PFSK-1 (cell line): ENCODE results near the gene LRBA.

Experiments
- POLR2AphosphoS5 ChIP-seq: IDR thresholded peaks from 2 replicates; pipeline ENCODE4 v1.6.1; 2012; ENCODE audit warnings: low read depth, mild to moderate bottlenecking, control low read depth, low read length, moderate library complexity
- TAF1 ChIP-seq: IDR thresholded peaks from 2 replicates; pipeline ENCODE4 v1.6.1; 2012; ENCODE audit warnings: low read length, control low read depth, borderline replicate concordance; ENCODE audit not compliant: insufficient read depth
- TF ChIP-seq, protein P1 (sequence below), 2 experiments: IDR thresholded peaks; 2 replicates each; pipeline versions ENCODE4 v1.6.1 to v1.8.0; 2011 to 2012; ENCODE audit warnings: low read depth in 2 of 2, low read length in 2 of 2, control low read depth in 1 of 2, inconsistent platforms in 1 of 2, mild to moderate bottlenecking in 1 of 2, moderate library complexity in 1 of 2; ENCODE audit not compliant: insufficient read depth in 1 of 2

DNA sequence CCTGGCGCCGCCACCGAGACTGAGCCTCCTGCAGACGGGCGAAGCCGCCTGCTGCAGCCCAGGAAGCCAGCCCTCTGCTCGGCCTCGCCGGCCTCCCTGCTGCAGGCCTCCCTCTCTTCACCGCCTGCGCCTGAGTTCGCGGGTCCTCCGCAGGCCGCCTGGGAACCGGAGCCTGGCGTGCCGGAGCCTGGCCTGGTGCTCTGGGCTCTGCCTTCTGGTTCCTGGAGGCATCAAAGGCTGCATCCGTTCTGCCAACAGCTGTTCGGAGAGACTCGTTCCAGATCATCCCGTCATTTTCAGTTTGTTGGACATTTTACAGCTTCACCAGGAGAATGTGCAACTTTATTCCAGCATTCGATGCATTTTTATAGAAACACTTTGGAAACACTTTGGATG lies 758.9 kb downstream of the LRBA start:
- TF ChIP-seq TAF1: no peak
- TF ChIP-seq POLR2AphosphoS5: no peak
- TF ChIP-seq, protein P1, sequence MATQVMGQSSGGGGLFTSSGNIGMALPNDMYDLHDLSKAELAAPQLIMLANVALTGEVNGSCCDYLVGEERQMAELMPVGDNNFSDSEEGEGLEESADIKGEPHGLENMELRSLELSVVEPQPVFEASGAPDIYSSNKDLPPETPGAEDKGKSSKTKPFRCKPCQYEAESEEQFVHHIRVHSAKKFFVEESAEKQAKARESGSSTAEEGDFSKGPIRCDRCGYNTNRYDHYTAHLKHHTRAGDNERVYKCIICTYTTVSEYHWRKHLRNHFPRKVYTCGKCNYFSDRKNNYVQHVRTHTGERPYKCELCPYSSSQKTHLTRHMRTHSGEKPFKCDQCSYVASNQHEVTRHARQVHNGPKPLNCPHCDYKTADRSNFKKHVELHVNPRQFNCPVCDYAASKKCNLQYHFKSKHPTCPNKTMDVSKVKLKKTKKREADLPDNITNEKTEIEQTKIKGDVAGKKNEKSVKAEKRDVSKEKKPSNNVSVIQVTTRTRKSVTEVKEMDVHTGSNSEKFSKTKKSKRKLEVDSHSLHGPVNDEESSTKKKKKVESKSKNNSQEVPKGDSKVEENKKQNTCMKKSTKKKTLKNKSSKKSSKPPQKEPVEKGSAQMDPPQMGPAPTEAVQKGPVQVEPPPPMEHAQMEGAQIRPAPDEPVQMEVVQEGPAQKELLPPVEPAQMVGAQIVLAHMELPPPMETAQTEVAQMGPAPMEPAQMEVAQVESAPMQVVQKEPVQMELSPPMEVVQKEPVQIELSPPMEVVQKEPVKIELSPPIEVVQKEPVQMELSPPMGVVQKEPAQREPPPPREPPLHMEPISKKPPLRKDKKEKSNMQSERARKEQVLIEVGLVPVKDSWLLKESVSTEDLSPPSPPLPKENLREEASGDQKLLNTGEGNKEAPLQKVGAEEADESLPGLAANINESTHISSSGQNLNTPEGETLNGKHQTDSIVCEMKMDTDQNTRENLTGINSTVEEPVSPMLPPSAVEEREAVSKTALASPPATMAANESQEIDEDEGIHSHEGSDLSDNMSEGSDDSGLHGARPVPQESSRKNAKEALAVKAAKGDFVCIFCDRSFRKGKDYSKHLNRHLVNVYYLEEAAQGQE (IDR thresholded peaks at IDR 0.05; ENCODE audit: insufficient read depth in 1 of 2, low read depth in 2 of 2, low read length in 2 of 2): no peak
